ENCODE results near the gene CPVL. TPM values are rescaled to one million over a fixed set of nuclear protein-coding genes. Genes with fewer than 3 reads are reported as not detected.
"Not testable (repeated sequence)": the region's sequence is repeated elsewhere in the genome, so short reads cannot be mapped to it uniquely, and the experiment has no call there.

Gene CPVL
- total and polyA plus RNA-seq, 2 of the 8 experiments (the other 6 are each of a cell fraction or from before 2014, with no cell fraction given), result 40.0 to 55.0 TPM

DNA sequence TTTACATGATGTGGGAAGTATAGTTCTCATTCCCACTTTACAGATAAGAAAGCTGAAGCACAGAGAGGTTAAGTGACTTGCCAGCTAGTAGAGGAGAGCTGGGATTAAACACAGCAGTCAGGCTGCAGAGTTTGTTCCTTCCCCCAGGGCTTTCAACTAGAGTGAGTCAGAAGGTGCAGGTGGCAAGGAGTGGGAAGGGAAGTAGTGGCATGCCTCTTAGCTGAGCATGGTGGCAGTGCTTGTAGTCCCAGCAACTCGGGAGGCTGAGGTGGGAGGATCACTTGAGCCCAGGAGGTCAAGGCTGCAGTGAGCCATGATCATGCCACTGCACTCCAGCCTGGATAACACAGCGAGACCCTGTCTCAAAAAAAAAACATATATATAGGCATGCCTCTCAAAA is 32.1 kb downstream of the CPVL start:
- FAIRE-seq, result not testable (repeated sequence)

More for the DNA sequence above, 32.1 kb downstream of the CPVL start:
- H3K9me3 ChIP-seq (ENCODE audit: insufficient read depth in 2 of 2, low read depth in 1 of 2, low read length in 1 of 2); POLR2A ChIA-PET (ENCODE audit: partially characterized antibody); H3K27ac ChIP-seq (ENCODE audit: low read depth, low read length); H3K23ac ChIP-seq (ENCODE audit: insufficient read length); H3K56ac ChIP-seq (replicated peaks; ENCODE audit: insufficient read length, low read depth, low read length); H4K5ac ChIP-seq (ENCODE audit: insufficient read length, low read depth, low read length); H2AFZ ChIP-seq (ENCODE audit: low read length); H3K9ac ChIP-seq (replicated peaks in 1 of 4; ENCODE audit: extremely low read depth in 1 of 4, low read depth in 3 of 4, low read length in 3 of 4); H3K14ac ChIP-seq (ENCODE audit: insufficient read length); H3K27me3 ChIP-seq (replicated peaks in 1 of 4; ENCODE audit: control insufficient read depth in 3 of 4, extremely low read depth in 1 of 4, insufficient read depth in 3 of 4, low read length in 3 of 4); H4K20me1 ChIP-seq (replicated peaks in 1 of 2; ENCODE audit: control insufficient read depth in 1 of 2, insufficient read depth in 2 of 2, low read length in 2 of 2); H3K36me3 ChIP-seq (ENCODE audit: control insufficient read depth in 2 of 4, insufficient read depth in 4 of 4, low read length in 3 of 4); H3K18ac ChIP-seq (ENCODE audit: extremely low read depth, low read length); H2BK120ac ChIP-seq (replicated peaks; ENCODE audit: low read depth, low read length); H2BK12ac ChIP-seq (ENCODE audit: low read depth, low read length); H3K4ac ChIP-seq (replicated peaks; ENCODE audit: insufficient read length, low read depth, low read length); H4K91ac ChIP-seq (replicated peaks; ENCODE audit: insufficient read length, low read length); H4K8ac ChIP-seq (ENCODE audit: extremely low read depth, insufficient read depth, low read length); H3K23me2 ChIP-seq (ENCODE audit: low read depth, low read length); H2BK20ac ChIP-seq (ENCODE audit: low read length); H3K79me2 ChIP-seq (ENCODE audit: control insufficient read depth in 1 of 2, insufficient read depth in 2 of 2, low read length in 2 of 2); H2AK5ac ChIP-seq (ENCODE audit: low read depth, low read length); H2BK5ac ChIP-seq (ENCODE audit: low read depth, low read length); H3K4me2 ChIP-seq (ENCODE audit: insufficient read depth in 1 of 2, low read depth in 2 of 2, low read length in 2 of 2); H3K4me1 ChIP-seq (replicated peaks in 1 of 4; ENCODE audit: control insufficient read depth in 3 of 4, insufficient read depth in 4 of 4, low read length in 3 of 4); DNase-seq (ENCODE audit: low read depth in 1 of 2, low spot score in 2 of 2); H3K79me1 ChIP-seq (ENCODE audit: low read depth, low read length); H2BK15ac ChIP-seq (ENCODE audit: low read length); H3K4me3 ChIP-seq (ENCODE audit: extremely low read depth in 1 of 4, insufficient read depth in 2 of 4, low read depth in 3 of 4, low read length in 4 of 4): not testable (repeated sequence)
- WGBS, 2 experiments (ENCODE audit: extremely low coverage in 1 of 2, insufficient coverage in 1 of 2, insufficient read length in 1 of 2, insufficient replicate concordance in 2 of 2, low coverage in 1 of 2, low lambda C conversion rate in 2 of 2, missing lambda C conversion rate in 1 of 2), result 96% methylated on average over 2 of the region's 2 CpGs; no CpG with 5 or more reads in 1 of the 2 experiments
- CTCF ChIA-PET (ENCODE audit: partially characterized antibody), result interaction anchor here (0.6 to 28.4 kb wide), 29 partner anchors 8 to 475 kb away, joined by 3 to 692 read pairs (median 4); partner anchors contain the start of genes CPVL and TRIL

Measured in H1 (cell line).